ENCODE data around the gene RMDN3.

- no peak for TF ChIP-seq CTCF (IDR thresholded peaks at IDR 0.05)
- TF ChIP-seq POLR2A (IDR thresholded peaks at IDR 0.05), result no peak
Observed at GRCh38 chr15:40775007-40775406, 20.0 kb upstream of the RMDN3 start.

Data from testis (tissue), 2 donors.